Measurements from ENCODE around the gene TRANK1.

GRCh38 chr3:36944012-36944640 is 728 bp downstream of the TRANK1 start:
- no peak for TF ChIP-seq ESRRG (CRISPR knock-in tag; IDR thresholded peaks at IDR 0.05)
- no peak for TF ChIP-seq ARNTL (CRISPR knock-in tag; IDR thresholded peaks at IDR 0.05; ENCODE audit: borderline replicate concordance, low read depth)
- no peak for TF ChIP-seq ZNF70 (CRISPR knock-in tag; IDR thresholded peaks at IDR 0.05)
- no peak for TF ChIP-seq ZFP3 (CRISPR knock-in tag; IDR thresholded peaks at IDR 0.05)
- no peak for TF ChIP-seq PATZ1 (CRISPR knock-in tag; IDR thresholded peaks at IDR 0.05; ENCODE audit: borderline replicate concordance)
- no peak for TF ChIP-seq OSR1 (CRISPR knock-in tag; IDR thresholded peaks at IDR 0.05)
- no peak for TF ChIP-seq RARB (CRISPR knock-in tag; IDR thresholded peaks at IDR 0.05)
- no peak for TF ChIP-seq BACH2 (CRISPR knock-in tag; IDR thresholded peaks at IDR 0.05; ENCODE audit: borderline replicate concordance)
- no peak for TF ChIP-seq ISL1 (CRISPR knock-in tag; IDR thresholded peaks at IDR 0.05)
- no peak for TF ChIP-seq ZNF565 (CRISPR knock-in tag; conservative IDR thresholded peaks at IDR 0.05; ENCODE audit: low read depth)

All from SK-N-SH treated with all-trans-retinoic acid at 6 μM for 48 hours (cell line).